GM12878 (cell line): ENCODE measurements around the gene RAD52. TPM values are rescaled to one million over a fixed set of nuclear protein-coding genes. Genes with fewer than 3 reads are reported as not detected.

Experiments
- CBX3 ChIP-seq: fragments of 200-600 bp; sonication (generic); IDR thresholded peaks from 2 replicates; pipeline ENCODE4 v1.6.1; 2016; ENCODE audit warnings: low read depth, borderline replicate concordance
- E2F8 ChIP-seq: fragments of 450-650 bp; IDR thresholded peaks from 2 replicates; pipeline ENCODE4 v1.6.1; 2018; ENCODE audit warnings: mild to moderate bottlenecking, low read depth, moderate library complexity; ENCODE audit not compliant: partially characterized antibody
- ELK1 ChIP-seq: IDR thresholded peaks from 2 replicates; pipeline ENCODE4 v1.6.1; 2012; ENCODE audit warnings: low read depth, low read length, improper control_type of control experiment
- EZH2 ChIP-seq: IDR thresholded peaks from 2 replicates; pipeline ENCODE4 v1.6.1; 2012; ENCODE audit warnings: low read depth, mild to moderate bottlenecking, control low read depth, inconsistent platforms, low read length, borderline replicate concordance; ENCODE audit not compliant: control insufficient read depth
- GABPA ChIP-seq: IDR thresholded peaks from 2 replicates; pipeline ENCODE4 v1.6.1; 2014; ENCODE audit warnings: antibody characterized with exemption, low read depth, mild to moderate bottlenecking, inconsistent platforms
- IKZF2 ChIP-seq, 2 experiments: fragments of 450-650 bp; IDR thresholded peaks; 2 replicates each; pipeline ENCODE4 v1.6.1; 2017; ENCODE audit warnings: mild to moderate bottlenecking in 2 of 2, moderate library complexity in 2 of 2
- LARP7 ChIP-seq: fragments of 450-650 bp; IDR thresholded peaks from 2 replicates; pipeline ENCODE4 v1.6.1; 2017; ENCODE audit warnings: mild to moderate bottlenecking
- MEF2A ChIP-seq: IDR thresholded peaks from 2 replicates; pipeline ENCODE4 v1.6.1; 2011; ENCODE audit warnings: low read depth, mild to moderate bottlenecking, low read length, moderate library complexity; ENCODE audit not compliant: insufficient read depth
- MLLT1 ChIP-seq: fragments of 450-650 bp; IDR thresholded peaks from 2 replicates; pipeline ENCODE4 v1.6.1; 2016; ENCODE audit warnings: mild to moderate bottlenecking
- NR2C2 ChIP-seq: IDR thresholded peaks from 2 replicates; pipeline ENCODE4 v1.6.1; 2011; ENCODE audit warnings: borderline replicate concordance, low read depth; ENCODE audit not compliant: control insufficient read depth, insufficient read length
- RAD21 ChIP-seq: IDR thresholded peaks from 2 replicates; pipeline ENCODE4 v1.6.1; 2011; ENCODE audit warnings: mild to moderate bottlenecking, low read depth, low read length, moderate library complexity; ENCODE audit not compliant: insufficient read depth
- RB1 ChIP-seq: fragments of 450-650 bp; formaldehyde crosslinking; IDR thresholded peaks from 2 replicates; pipeline ENCODE4 v1.6.1; 2017; ENCODE audit warnings: mild to moderate bottlenecking, borderline replicate concordance
- RELA ChIP-seq: fragments of 450-650 bp; IDR thresholded peaks from 2 replicates; pipeline ENCODE4 v1.8.0; 2014; ENCODE audit warnings: borderline replicate concordance; ENCODE audit not compliant: partially characterized antibody
- STAT3 ChIP-seq: IDR thresholded peaks from 2 replicates; pipeline ENCODE4 v1.6.1; 2011; ENCODE audit warnings: low read depth, low read length, improper control_type of control experiment
- YY1 ChIP-seq: IDR thresholded peaks from 2 replicates; pipeline ENCODE4 v1.6.1; 2011; ENCODE audit warnings: low read depth, mild to moderate bottlenecking, low read length
- ZNF384 ChIP-seq: IDR thresholded peaks from 2 replicates; pipeline ENCODE4 v1.6.1; 2012; ENCODE audit warnings: low read depth, mild to moderate bottlenecking, low read length, improper control_type of control experiment, borderline replicate concordance
- polyA plus RNA-seq, 11 experiments: library from polyadenylated mRNA; depleted of rRNA in 4 of 11; unstranded in 6 of 11; stranded (reverse) in 5 of 11; fragments of >200 nt; fragmentation: Nextera tagmentation in 4 of 11; fragmentation: Illumina TruSeq in 1 of 11; extraction: Ambion mirVana in 4 of 11; extraction: Trizol in 1 of 11; gene quantifications; 1 replicate in 1 of 11; 2 replicates in 10 of 11; pipeline versions ENCODE4 v1.2.1 to v1.2.3, GENCODE V29; 2011 to 2016; ENCODE audit warnings: inconsistent platforms in 2 of 11, missing spikeins in 2 of 11, low read depth in 1 of 11
- total RNA-seq, 4 experiments: library from RNA; depleted of rRNA in 3 of 4; stranded (reverse); fragments of >200 nt in 3 of 4; fragmentation: Illumina TruSeq in 1 of 4; extraction: Trizol in 1 of 4; gene quantifications; 2 replicates each; pipeline versions ENCODE4 v1.2.1 to v1.2.3, GENCODE V29; 2013 to 2021
- TF ChIP-seq, protein P1 (sequence below): fragments of 450-650 bp; formaldehyde crosslinking; IDR thresholded peaks from 2 replicates; pipeline ENCODE4 v1.4.0; 2020; ENCODE audit warnings: mild to moderate bottlenecking, moderate library complexity
- TF ChIP-seq, protein P2 (sequence below): IDR thresholded peaks from 2 replicates; pipeline ENCODE4 v1.6.1; 2011; ENCODE audit warnings: mild to moderate bottlenecking, low read depth, low read length, moderate library complexity; ENCODE audit not compliant: insufficient replicate concordance

RAD52 gene
- total and polyA plus RNA-seq, 10 of the 15 experiments (the other 5 are each of a cell fraction or from before 2014, with no cell fraction given) = 2.0 to 15.7 (median 8.9) TPM

- TF ChIP-seq, protein P1, sequence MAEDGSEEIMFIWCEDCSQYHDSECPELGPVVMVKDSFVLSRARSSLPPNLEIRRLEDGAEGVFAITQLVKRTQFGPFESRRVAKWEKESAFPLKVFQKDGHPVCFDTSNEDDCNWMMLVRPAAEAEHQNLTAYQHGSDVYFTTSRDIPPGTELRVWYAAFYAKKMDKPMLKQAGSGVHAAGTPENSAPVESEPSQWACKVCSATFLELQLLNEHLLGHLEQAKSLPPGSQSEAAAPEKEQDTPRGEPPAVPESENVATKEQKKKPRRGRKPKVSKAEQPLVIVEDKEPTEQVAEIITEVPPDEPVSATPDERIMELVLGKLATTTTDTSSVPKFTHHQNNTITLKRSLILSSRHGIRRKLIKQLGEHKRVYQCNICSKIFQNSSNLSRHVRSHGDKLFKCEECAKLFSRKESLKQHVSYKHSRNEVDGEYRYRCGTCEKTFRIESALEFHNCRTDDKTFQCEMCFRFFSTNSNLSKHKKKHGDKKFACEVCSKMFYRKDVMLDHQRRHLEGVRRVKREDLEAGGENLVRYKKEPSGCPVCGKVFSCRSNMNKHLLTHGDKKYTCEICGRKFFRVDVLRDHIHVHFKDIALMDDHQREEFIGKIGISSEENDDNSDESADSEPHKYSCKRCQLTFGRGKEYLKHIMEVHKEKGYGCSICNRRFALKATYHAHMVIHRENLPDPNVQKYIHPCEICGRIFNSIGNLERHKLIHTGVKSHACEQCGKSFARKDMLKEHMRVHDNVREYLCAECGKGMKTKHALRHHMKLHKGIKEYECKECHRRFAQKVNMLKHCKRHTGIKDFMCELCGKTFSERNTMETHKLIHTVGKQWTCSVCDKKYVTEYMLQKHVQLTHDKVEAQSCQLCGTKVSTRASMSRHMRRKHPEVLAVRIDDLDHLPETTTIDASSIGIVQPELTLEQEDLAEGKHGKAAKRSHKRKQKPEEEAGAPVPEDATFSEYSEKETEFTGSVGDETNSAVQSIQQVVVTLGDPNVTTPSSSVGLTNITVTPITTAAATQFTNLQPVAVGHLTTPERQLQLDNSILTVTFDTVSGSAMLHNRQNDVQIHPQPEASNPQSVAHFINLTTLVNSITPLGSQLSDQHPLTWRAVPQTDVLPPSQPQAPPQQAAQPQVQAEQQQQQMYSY (CRISPR knock-in tag) = no peak
- TF ChIP-seq E2F8 = peak; percentile 90
- peak; percentile 99; a peak in 3 of 4 replicates for TF ChIP-seq IKZF2 (IDR thresholded peaks at IDR 0.05)
- peak; percentile 56 for TF ChIP-seq RELA
- TF ChIP-seq LARP7 = peak; percentile 74; the same call in 1 of the 2 replicates
- peak; percentile 99; the same call in 1 of the 2 replicates for TF ChIP-seq RB1
- TF ChIP-seq STAT3 = no peak
- TF ChIP-seq YY1 = peak; percentile 84
- TF ChIP-seq EZH2 = no peak
- TF ChIP-seq NR2C2 = no peak
- TF ChIP-seq, protein P2, sequence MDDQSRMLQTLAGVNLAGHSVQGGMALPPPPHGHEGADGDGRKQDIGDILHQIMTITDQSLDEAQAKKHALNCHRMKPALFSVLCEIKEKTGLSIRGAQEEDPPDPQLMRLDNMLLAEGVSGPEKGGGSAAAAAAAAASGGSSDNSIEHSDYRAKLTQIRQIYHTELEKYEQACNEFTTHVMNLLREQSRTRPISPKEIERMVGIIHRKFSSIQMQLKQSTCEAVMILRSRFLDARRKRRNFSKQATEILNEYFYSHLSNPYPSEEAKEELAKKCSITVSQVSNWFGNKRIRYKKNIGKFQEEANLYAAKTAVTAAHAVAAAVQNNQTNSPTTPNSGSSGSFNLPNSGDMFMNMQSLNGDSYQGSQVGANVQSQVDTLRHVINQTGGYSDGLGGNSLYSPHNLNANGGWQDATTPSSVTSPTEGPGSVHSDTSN = no peak
- peak; percentile 92 for TF ChIP-seq MLLT1
- TF ChIP-seq MEF2A = 0 out of 2 replicates have a peak, but pooled peaks have one; percentile 34
- peak; percentile 99 for TF ChIP-seq ZNF384
- TF ChIP-seq CBX3 = no peak
- peak; percentile 23; the same call in 1 of the 2 replicates for TF ChIP-seq GABPA
- TF ChIP-seq ELK1 = peak; percentile 41; the same call in 1 of the 2 replicates
- TF ChIP-seq RAD21 = peak; percentile 90
Measured at GRCh38 chr12:949453-950191, at the start of gene RAD52 (continued).
